ENCODE data around the gene CRYGA.
"Not testable (repeated sequence)": the region's sequence is repeated elsewhere in the genome, so short reads cannot be mapped to it uniquely, and the experiment has no call there.

CRYGA gene

DNA sequence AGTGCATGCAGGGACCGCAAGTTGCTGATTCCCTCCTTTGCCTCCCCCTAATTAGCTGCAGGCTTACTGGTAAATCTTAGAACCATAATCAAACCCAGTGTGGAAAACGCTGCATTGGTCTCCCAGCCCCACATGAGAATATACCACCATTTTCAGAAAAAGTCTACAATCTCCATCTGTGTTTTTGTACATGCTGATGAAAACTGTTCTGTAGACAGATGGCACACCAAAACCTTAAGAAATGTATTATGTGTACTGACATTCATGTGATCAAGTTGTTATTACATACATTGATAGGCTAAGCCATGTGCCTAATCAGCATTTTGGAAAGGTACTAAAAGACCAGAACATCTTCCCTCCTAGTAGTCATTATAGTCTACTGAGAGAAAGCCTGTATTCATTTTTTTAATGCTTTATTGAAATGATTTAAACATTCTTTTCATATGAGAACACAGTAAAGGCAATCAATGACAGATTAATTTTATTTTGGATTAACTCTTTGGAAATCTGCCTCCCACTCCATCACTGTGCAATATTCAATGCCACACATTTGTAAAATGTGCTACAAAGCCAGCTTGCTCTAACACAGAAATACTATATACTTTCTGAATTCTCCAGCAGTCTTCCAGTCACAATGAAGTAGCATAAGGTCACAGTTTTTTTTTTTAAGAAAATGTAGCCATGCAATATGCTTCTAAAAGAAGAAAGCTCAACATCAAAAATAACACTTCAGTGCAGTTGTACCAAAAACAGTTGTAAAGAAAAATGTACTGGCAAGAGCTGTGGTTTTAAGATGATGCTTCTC is 1.8 kb upstream of the CRYGA start:
- DNase-seq, result no peak

DNA sequence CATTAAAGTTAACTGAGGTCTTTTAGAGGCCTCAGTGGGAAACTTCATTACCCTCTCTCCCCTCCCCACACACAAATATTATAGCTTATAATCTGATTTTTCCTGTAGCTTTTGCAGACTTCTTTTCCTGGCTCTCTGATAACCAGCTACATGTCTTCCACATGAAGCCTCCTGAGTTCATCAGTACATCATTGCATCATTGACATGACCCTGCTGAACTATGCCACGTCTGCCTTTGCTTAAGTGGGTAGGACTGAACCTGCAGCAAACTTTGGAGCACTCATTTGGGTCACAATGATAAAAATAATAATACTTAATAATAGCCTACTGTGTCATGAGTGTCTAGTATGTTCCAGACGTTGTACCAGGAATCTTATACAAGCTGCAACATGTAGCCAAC is 7.0 kb downstream of the CRYGA start:
- DNase-seq, result no peak

DNA sequence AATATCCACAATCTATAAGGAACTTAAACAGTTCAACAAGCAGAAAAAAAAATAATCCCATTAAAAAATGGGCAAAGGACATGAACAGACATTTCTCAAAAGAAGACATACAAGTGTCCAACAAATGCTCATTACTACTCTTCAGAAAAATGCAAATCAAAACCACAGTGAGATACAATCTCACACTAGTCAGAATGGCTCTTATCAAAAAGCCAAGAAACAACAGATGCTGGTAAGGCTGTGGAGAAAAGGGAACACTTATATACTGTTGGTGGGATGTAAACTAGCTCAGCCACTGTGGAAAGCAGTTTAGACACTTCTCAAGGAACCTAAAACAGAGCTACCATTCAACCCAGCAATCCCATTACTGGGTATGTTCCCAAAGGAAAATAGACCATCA is 10.2 kb downstream of the CRYGA start:
- peak in 1 of 5 experiments; percentile 13 for DNase-seq

DNA sequence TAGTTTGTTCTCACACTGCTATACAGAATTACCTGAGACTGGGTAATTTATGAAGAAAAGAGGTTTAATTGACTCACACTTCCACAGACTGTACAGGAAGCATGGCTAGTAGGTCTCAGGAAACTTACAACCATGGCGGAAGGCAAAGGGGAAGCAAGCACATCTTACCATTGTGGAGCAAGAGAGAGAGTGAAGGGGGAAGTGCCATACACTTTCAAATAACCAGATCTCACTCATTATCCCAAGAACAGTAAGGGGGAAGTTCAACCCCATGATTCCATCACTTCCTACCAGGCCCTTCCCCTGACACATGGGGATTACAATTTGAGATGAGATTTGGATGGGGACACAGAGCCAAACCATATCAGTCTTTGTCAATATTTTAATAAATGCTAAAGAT is 12.4 kb downstream of the CRYGA start:
- DNase-seq, result no peak

DNA sequence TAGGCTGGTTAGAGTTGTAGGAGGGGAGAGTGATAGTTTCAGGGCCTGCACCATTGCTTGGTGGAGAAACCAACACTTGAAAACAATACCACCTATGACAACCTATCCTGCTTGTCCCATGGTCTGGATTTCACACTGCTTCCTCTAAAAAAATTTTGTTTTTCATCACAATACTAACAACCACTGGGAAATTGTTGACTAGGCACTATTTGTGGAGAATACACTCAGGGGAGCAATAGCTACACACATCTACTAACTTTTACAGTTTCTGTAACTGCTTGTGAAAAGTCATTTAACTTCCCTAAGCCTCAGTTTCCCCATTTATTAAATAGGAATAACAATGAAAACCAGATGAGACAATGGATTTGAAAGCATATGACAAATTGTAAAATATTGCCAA is 13.3 kb downstream of the CRYGA start:
- DNase-seq, result no peak

DNA sequence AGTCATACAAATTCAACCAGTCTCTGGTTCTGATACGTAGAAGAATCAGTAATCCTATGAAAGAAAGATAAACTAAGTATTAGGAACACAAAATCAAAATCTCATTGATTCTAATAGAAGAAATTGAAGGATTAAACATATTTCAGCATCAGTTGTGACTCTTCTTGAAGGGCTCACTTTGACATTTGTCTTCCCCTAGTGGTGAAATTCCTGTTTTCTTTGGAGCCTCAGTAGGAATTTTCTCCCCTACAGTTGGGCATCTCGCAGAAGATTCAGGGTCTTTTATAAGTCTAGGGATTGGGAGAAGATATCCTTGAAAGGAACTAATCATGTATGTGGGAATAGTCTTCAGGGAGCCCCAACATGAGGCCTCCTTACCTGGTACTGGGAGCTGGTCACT is 14.6 kb downstream of the CRYGA start:
- DNase-seq, result no peak

DNA sequence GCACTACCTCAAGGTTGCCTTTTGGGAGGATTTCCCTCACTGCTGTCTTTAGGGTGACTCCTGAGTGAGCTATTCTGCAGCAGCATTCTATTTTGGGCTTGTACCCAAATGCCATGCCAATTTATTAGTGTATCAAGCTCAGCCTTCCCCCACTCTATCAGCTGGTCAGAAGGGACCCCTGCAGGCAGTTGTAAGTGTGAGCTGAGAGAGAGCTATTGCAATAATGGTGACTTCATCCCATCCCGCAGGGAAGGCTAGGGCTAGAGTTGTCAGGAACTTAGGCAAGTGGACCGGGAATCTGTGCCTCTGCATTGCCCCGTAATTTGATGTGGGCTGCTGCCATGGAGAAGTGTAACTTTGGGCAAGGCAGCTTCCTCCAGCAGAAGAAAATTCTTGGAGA is 15.6 kb downstream of the CRYGA start:
- DNase-seq, result no peak

DNA sequence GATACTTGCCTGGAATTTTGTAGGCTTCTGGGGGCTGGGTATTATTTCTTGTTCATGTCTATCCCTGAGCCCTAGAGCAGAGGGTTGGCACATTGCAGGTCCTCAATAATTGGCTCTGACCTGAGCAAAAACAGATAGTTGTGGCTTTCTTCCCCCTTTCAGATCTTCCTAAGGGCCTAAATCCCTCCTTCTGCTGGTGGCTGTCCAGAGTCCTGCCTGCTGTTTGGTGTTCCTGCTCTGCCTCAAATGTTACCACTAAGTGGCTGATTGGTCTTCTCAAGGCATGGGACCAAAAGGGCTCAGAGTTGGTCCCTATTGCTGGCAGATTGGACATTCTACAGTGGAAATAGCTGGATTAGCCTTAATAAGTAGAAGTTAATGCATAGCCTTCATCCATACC is 16.4 kb downstream of the CRYGA start:
- DNase-seq, result no peak

DNA sequence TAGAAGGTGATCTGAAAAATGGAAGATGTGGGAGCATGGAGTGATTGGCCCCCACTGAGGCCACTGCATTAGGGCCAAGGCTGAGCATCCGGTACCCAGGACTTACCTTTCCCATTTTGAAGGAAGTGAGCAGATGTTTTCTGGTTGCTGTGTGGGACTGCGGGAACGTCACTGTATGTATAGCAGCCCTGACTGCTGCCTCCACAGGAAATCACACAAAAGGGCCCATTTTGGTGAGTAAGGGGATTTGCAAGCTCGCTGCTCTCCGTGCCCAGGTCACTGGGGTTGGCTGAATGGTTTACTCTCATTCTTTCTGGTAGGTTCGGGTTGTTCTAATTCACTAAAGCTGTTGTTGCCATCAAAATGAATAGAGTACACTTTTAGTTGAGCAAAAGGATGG is 17.4 kb downstream of the CRYGA start, which contains the start of gene CRYGB:
TSS of gene CRYGB (minus strand) at position 153 of the 400 bp plus-strand sequence. CDS start at position 115, 38 bp downstream.
- DNase-seq, result no peak

DNA sequence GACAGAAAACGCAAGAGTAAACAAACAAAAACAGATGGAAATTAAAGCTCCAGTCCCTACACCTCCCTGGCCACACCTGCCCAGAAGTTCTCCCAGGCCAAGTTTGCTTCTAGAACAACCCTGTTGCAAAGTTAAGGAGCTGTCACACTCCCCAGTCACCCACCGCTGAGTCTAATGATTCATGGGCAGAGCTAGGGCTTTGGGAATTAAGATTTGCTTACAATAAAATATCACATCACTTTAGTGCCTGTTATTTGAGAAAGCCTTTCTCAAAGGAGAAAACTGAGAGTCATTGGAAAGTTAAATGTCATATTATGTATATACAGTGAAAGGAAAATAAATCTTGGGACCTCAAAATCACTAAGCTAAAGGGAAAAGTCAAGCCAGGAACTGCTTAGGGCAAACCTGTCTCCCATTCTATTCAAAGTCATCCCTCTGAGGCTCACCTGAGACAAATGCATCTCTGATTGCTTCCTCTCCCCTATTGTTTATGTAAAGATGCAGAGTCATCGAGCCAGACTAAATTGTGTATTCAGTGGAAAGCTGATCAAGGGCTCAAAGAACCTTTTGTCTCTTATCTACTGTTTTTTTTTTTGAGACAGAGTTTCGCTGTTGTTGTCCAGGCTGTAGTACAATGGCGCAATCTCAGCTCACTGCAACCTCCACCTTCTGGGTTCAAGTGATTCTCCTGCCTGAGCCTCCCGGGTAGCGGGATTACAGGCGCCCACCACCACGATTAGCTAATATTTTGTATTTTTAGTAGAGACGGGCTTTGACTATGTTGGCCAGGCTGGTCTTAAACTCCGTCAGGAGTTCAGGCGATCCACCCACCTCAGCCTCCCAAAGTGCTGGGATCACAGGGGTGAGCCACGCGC is 20.2 kb downstream of the CRYGA start:
- no peak for DNase-seq

DNA sequence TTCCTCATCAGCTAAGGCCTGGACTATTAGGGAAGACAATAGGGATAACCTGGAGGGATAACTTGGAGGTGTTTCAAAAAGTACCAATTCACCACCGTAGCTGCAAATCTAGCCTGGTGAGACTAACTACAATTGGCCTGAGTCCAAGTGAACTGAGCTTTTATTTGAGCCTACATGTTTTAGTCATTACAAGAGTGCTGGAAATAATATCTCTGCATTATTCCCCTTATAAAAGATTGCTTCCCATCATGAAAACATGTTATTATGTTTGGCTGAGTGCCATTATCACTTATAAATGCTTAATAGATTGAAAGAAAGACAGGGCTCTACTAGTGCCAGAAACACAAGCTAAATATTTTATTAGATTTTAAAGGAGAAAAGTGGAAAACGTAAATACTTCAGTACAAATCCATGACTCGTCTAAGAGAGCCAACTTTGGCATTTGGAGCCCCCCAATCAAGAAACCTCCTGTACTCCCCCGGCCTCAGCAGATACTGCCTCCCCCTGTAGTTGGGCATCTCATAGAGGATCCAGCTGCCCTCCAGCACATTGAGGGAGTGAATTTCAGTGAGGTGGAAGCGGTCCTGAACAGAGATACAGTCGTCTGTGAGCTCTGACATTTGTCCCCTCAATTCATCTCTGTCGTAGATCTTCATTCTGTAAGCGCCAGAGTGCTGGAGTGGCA is 21.0 kb downstream of the CRYGA start:
- no peak for DNase-seq

DNA sequence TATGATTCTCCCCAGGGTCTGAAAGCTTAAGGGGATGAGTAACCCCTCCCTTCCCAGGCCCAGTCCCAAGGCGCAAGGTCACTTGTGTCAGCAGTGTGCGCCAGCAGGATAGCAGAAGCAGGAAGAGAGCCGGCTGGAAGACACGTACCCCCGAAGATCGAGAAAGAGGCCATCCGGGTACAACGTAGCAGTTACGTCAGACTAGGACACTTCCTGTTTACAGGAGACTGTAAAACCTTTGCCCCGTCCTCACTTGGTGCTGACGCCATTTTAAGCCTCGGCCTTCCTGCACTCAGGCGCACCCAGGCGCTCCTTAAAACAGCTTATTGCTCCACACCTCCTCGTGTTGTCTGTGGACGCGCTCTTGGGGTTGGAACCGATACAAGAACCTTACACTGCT is 23.9 kb downstream of the CRYGA start:
- no peak for DNase-seq

DNA sequence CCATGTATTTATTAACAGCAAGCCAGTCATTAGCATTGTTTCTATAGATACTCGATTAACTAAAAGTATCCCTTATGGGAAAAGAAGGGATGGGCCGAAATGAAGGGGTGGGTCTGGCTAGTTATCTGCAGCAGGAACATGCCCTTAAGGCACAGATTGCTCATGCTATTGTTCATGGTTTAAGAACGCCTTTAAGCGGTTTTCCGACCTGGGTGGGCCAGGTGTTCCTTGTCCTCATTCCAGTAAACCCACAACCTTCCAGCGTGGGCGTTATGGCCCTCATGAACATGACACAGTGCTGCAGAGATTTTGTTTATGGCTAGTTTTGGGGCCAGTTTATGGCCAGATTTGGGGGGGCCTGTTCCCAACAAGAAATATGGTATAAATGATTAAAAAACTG is 25.1 kb downstream of the CRYGA start:
- not testable (repeated sequence) for DNase-seq

DNA sequence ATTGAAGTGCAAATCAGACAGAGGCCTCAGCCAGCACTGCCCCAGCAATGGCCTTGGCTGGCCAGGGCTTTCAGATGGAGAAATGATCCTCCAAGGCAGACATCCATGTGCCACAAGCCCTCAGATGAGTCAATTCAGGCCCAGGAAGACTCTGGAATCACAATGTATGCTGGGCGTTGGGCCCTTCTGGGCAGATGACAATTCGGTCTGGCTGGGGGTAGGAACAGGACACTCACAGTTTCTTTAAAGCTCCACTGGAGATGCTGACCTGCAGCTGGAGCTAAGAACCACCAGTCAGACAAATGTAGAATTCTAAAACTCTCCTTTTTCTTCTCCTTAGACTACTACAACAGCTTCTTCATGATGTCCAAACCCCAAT is 26.7 kb downstream of the CRYGA start:
- DNase-seq, result no peak

DNA sequence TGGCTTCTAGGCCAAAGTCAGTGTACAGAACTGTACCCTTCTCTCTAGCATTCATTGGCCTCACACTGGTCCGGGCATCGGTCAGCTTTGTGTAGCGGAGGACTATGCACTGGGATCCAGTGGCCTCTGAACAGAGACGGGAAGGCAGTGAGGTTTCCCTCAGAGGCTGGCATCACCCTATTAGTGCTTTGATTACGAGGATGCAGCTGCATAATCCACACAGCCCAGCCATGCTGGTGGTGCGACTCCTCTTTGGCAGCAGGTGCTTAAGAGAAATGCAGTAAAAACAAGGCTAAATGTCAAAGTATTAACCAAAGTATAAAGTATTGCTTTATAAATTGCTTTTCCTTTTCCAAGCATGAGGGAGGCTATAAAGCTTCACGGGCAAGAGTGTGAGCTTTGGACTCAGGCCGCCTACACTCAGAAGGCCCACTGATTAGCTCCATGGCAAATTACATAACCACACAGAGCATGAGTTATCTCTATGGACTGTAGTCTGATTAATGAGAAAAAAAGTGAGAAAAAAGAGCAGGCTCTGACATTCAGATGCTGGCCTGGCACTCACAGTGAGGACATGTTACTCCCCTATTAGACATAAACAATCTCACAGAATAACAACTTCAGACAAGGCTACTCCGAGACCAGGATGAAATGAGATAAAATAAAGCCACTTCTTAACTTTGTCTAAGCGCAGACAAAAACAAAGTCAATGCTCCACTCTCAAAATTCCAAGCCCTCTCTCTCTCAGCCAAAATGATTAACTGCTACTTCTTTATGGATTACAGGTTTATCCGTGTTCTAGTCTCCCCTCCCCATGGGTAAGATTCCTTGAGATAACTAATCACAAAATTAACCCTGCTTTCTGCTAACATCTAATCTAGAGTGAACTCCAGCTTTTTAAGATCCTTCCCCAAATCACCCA is 27.3 kb downstream of the CRYGA start:
- DNase-seq, result no peak

DNA sequence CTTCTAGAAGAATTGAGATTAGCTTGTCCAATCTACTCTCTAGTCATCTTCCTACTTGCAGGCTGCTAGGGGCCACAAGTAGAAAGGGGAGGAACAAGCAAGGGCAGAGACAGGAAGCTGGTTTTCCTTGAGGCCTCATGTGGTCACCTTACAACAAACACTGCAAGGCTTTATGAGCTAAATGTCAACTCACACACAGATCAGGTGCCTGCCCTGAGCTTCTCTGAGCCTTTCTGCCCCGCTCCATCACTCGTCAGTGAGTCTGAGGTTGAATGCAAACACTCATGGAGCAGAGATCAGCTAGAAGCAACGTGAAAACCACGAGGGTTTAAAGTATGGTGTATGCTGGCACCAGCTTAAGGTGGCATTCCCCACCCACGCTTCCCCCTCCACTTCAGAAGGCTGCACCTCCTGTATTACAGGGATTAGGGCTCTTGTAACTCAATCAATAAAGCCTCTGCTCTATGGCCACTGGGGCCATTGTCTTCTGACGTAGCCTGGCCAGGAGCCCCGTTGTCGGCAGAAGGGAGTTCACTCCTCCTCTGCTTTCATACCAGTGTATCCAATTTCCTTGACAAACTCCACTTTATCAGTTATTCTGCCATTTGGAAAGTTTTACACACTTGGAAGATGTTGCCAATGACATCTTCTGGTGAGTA is 28.3 kb downstream of the CRYGA start:
- DNase-seq, result peak in 1 of 5 experiments; percentile 72

DNA sequence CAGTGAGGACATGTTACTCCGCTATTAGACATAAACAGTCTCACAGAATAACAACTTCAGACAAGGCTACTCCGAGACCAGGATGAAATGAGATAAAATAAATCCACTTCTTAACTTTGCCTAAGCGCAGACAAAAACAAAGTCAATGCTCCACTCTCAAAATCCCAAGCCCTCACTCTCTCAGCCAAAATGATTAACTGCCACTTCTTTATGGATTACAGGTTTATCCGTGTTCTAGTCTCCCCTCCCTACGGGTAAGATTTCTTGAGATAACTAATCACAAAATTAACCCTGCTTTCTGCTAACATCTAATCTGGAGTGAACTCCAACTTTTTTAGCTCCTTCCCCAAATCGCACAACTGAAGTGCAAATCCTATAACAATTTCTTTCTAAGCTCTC is 32.7 kb downstream of the CRYGA start:
- DNase-seq, result no peak

DNA sequence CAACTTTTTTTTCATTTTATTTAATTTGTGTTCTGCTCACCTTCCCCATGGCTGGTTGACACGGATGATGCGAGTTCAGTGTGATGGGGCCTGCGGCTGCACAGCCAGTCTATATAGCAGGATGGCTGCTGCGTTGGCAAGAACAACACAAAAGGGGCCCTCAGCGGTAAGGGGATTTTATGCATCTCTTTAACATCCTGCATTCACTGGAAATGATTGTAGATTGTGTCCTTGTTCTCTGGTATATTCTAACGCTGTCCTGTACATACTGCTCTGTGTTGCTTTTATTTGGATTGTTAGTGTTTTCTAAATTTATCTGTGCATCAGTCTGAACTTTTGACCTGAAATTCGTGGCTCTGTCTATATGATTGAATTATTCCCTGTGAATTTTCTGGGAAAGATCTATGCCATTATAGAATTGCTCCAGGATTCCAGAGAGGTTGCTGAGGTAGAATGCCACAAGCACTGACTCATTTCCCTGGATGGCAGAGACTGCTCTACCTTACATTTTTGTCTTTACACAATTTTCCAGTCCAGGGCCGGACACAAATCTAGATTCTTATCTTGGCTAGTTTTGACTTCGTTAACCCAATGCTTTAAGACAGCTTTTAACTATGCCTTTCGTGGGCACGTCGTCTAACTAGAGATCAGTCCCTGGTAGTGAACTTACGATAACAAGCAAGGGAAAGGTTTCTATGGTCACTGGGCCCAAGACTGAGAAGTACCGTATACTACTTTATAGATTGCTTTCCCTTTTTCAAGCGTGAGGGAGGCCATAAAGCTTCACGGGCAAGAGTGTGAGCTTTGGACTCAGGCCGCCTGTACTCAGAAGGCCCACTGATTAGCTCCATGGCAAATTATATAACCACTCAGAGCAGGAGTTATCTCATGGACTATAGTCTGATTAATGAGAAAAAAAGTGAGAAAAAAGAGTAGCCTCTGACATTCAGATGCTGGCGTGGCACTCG is 33.4 kb downstream of the CRYGA start, which contains the start of gene CRYGC:
TSS of gene CRYGC (minus strand) at position 85 of the 968 bp plus-strand sequence. CDS start at position 49, 36 bp downstream.
- DNase-seq, result no peak

DNA sequence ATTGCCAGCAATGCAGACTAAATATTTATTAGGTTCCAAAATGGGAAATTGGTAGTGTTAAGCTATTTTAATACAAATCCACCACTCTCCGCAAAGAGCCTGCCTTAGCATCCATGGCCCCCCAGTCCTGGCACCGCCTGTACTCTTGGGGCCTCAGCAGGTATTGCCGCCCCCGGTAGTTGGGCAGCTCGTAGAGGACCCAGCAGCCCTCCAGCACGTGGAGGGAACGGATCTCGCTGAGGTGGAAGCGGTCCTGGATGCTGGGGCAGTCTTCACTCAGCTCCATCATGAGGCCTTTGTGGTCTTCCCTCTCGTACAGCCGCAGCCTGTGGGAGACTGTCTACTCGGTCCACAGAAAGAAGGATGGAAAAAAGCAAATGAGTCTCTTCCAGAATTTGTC is 35.3 kb downstream of the CRYGA start:
- DNase-seq, result no peak

DNA sequence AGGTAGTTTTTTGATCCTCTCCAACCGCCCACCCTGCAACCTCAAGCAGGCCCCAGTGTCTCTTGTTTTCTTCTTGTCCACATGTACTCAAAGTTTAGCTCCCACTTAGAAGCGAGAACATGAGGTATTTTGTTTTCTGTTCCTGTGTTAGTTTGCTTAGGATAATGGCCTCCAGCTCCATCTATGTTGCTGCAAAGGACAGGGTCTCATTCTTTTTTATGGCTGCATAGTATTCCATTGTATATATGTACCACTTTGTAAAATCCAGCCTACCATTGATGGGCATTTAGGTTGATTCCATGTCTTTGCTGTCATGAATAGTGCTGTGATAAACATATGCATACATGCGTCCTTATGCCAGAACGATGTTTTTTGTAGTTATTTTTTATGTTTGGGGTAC is 36.3 kb downstream of the CRYGA start:
- no peak for DNase-seq

Data from T-helper 2 cell (primary cell).